ENCODE results near the gene CLCN2. TPM values are rescaled to one million over a fixed set of nuclear protein-coding genes. Genes with fewer than 3 reads are reported as not detected.
A peak's percentile ranks its signal among the peaks of the same experiment; 100 is the strongest.

Gene CLCN2
- total RNA-seq, 1 experiment from 2014 or later: 22.6 TPM

- ATAC-seq: no peak
- H3K36me3 Mint-ChIP-seq: peaks cover 3% of the 10 kb centered on the region
- CTCF ChIA-PET: no interaction called here
- peaks cover 19% of the 10 kb centered on the region for H3K4me1 Mint-ChIP-seq
- no peak for DNase-seq (ENCODE audit: low spot score)
- TF ChIP-seq SMAD3 (CRISPR knock-in tag; IDR thresholded peaks at IDR 0.05; ENCODE audit: borderline replicate concordance): no peak
- no peaks in the 10 kb centered on the region for H3K9me3 Mint-ChIP-seq
- H3K27me3 Mint-ChIP-seq (ENCODE audit: low read depth): no peaks in the 10 kb centered on the region
- POLR2A ChIA-PET: interaction anchor here (1.3 kb wide), 1 partner anchor 13 kb away, joined by 3 read pairs; the partner anchor contains the start of gene FAM131A
- H3K4me3 Mint-ChIP-seq: no peak overlapping the region
- no peak overlapping the region for H3K27ac Mint-ChIP-seq
Measured at GRCh38 chr3:184349563-184350470, 11.6 kb downstream of the CLCN2 start.

- TF ChIP-seq ZNF425 (CRISPR knock-in tag; conservative IDR thresholded peaks at IDR 0.05) (no peak), CREM (CRISPR knock-in tag; IDR thresholded peaks at IDR 0.05) (no peak), NFATC4 (CRISPR knock-in tag; IDR thresholded peaks at IDR 0.05) (no peak), ZMAT4 (CRISPR knock-in tag; IDR thresholded peaks at IDR 0.05) (no peak), TEAD4 (CRISPR knock-in tag; IDR thresholded peaks at IDR 0.05) (no peak), GTF2I (CRISPR knock-in tag; conservative IDR thresholded peaks at IDR 0.05) (no peak), JUN (CRISPR knock-in tag; IDR thresholded peaks at IDR 0.05) (no peak), PREB (CRISPR knock-in tag; IDR thresholded peaks at IDR 0.05; ENCODE audit: borderline replicate concordance) (no peak), ZBTB43 (CRISPR knock-in tag; IDR thresholded peaks at IDR 0.05) (no peak), IRF2 (CRISPR knock-in tag; IDR thresholded peaks at IDR 0.05; ENCODE audit: borderline replicate concordance, low read depth) (no peak), USF2 (CRISPR knock-in tag; IDR thresholded peaks at IDR 0.05) (no peak), CTCF (IDR thresholded peaks at IDR 0.05) (no peak), ESRRA (CRISPR knock-in tag; IDR thresholded peaks at IDR 0.05; ENCODE audit: borderline replicate concordance) (no peak), PRDM15 (CRISPR knock-in tag; IDR thresholded peaks at IDR 0.05) (no peak), TP53 (CRISPR knock-in tag; IDR thresholded peaks at IDR 0.05) (no peak), KAT7 (CRISPR knock-in tag; IDR thresholded peaks at IDR 0.05; ENCODE audit: borderline replicate concordance) (no peak), STAT6 (CRISPR knock-in tag; conservative IDR thresholded peaks at IDR 0.05; ENCODE audit: low read depth) (no peak), TCF7 (CRISPR knock-in tag; IDR thresholded peaks at IDR 0.05; ENCODE audit: low read depth) (no peak)
- Mint-ChIP-seq H3K27ac (peak overlapping the region; percentile 31; the same call in 1 of the 2 replicates), H3K27me3 (ENCODE audit: low read depth) (no peaks in the 10 kb centered on the region), H3K9me3 (no peaks in the 10 kb centered on the region), H3K4me3 (no peak overlapping the region), H3K4me1 (peaks cover 19% of the 10 kb centered on the region), H3K36me3 (peaks cover 7% of the 10 kb centered on the region)
- no peak for DNase-seq (ENCODE audit: low spot score)
- CTCF ChIA-PET: interaction anchor here (1.4 kb wide), 1 partner anchor 165 kb away, joined by 5 read pairs; no protein-coding TSS in a partner anchor
- no peak for ATAC-seq
- POLR2A ChIA-PET: interaction anchor here (0.7 to 1.5 kb wide), 2 partner anchors 9 to 13 kb away, joined by 5 to 6 read pairs; no protein-coding TSS in a partner anchor
Measured at GRCh38 chr3:184348057-184348382, 13.4 kb downstream of the CLCN2 start.
